HG02973 (cell line): ENCODE measurements around the gene GXYLT2.

Experiments used
- ATAC-seq: cut with Tn5 transposase; IDR thresholded peaks from one replicate; pipeline ENCODE4 v1.9.1; 2021; ENCODE audit warnings: moderate library complexity; ENCODE audit not compliant: unreplicated experiment

The GXYLT2 gene

GRCh38 chr3:72930754-72931153 lies 42.9 kb downstream of the GXYLT2 start:
- ATAC-seq: no peak

DNA sequence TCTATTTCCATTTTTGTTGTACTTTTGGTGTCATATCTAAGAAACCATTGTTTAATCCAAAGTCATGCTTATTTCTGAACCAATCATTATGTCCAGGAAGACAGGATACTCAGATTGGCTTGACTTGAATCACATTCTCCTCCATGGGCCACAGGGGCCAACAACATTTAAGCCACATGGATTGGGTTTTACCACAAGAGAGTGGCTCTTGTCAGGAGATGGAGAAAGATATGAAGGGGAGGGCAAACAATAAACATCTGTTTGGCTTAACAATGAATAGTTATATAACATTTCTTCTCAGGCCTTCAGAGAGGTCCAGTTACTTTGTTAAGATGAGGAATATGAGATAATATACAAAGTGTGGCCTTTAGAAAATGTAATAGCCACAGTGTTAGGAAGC lies 44.6 kb downstream of the GXYLT2 start:
- no peak for ATAC-seq

DNA sequence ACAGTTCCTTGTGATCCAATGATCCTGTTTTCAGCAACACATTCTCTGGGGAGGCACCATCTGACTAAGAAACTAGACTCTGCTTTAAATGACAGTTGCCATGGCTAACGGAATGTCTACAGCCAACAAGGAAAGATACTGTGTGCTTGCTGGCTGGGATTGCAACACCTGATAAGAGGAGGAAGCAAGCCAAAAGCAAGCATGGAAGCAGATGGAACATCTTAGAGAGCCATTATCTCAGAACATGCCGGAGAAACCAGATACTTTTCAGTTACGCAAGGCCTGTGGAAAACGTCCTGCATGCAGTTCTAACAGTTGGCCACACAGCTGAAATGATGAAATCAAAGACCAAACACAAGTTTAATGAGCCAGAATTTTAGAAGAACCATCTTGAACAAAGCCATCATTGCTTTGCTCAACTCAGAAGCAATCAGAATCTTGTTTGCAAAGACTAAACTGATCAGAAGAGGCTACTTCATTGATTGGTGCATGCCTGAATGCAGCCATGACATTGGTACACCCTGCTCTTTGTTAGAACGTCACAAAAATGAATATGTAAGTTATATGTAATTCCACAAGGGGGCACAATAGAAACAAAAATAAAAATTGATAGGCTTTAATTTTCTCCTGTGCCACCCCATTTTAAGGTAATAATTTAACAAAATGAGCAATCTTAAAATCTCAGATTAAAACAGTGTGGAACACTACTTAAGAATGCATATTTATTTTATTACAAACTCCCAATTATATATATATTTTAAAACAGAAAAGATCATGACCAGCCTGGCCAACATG lies 50.8 kb downstream of the GXYLT2 start:
- ATAC-seq: peak; percentile 82

DNA sequence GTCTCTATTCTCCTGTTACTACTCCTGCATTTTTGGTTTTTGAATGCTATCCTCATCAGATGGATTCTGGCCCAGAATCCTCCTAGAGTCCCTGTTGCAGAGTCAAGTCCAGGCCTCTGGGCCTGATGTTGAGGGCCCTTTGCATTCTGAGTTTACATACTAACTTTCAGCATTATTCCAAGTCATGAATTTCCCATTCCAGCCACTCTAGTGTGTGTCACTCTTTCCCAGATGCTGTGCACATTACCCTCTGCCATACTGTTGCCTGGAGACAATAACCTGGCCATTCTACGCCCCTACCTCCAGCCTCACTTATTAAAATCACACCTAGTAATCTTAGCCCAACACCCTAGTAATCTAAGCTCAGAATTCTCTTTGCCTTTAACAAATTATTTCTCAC lies 53.4 kb downstream of the GXYLT2 start:
- no peak for ATAC-seq

DNA sequence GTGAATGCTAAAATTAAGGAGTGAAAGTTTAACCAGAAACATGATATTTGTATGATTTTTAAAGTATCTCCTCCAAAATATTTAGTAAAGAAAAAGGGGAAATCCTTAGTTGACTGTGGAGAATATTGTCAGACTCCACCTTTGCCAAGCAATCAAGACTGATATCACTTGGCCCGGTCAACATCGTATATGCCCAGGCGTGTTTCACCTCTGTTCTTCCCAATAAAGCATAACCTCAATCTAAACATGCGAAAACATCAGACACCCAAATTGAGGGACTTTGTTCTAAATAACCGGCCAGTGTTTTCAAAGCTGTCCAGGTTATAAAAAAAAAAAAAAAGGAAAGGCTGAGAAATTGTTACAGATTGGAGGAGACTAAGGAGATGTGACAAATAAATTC lies 54.6 kb downstream of the GXYLT2 start:
- ATAC-seq: no peak

DNA sequence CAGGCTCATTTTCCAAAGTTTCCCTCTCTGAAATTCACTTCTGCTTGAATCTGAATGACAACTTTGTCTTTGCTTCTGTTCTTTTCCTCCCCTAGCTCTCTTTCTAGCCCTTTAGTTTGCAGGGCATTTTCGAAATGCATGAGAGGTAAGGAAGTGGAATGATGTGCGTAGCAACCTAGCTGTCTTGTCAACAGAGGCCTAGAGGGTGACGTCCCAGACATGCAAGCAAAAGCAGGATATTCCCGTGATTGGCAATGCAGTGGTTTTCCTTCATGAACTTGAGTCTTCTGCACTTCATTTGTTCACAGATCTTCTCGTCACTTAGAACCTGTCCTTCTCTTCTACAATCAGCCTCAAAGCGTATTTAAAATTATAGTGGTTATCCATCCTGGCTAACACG lies 56.9 kb downstream of the GXYLT2 start:
- ATAC-seq: no peak

GRCh38 chr3:72947715-72948490 lies 60.1 kb downstream of the GXYLT2 start:
- no peak for ATAC-seq

GRCh38 chr3:72949016-72949415 lies 61.2 kb downstream of the GXYLT2 start:
- ATAC-seq: no peak

GRCh38 chr3:72950372-72950771 lies 62.5 kb downstream of the GXYLT2 start:
- no peak for ATAC-seq

GRCh38 chr3:72950801-72951200 lies 63.0 kb downstream of the GXYLT2 start:
- no peak for ATAC-seq

DNA sequence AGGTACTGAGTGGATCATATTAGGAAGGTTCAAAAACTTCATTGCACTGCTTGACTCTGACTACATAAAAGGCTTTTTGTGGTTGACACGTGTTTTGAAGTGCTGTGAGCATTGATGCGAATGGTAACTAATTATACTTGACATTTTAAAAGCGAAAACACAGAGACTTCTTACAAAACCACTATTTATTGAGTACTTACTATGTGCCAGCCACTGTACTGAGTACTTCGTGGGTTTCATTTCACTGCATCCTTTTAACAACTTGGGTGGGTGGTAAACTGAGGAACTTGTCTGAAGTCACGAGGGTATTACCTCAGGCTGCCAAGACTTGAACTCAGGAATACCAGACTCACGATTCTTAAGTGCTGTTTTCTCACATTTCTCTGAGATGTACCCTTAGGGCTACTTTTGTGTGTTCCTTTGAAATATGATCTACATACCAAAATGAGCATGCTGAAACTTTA lies 63.4 kb downstream of the GXYLT2 start:
- no peak for ATAC-seq

DNA sequence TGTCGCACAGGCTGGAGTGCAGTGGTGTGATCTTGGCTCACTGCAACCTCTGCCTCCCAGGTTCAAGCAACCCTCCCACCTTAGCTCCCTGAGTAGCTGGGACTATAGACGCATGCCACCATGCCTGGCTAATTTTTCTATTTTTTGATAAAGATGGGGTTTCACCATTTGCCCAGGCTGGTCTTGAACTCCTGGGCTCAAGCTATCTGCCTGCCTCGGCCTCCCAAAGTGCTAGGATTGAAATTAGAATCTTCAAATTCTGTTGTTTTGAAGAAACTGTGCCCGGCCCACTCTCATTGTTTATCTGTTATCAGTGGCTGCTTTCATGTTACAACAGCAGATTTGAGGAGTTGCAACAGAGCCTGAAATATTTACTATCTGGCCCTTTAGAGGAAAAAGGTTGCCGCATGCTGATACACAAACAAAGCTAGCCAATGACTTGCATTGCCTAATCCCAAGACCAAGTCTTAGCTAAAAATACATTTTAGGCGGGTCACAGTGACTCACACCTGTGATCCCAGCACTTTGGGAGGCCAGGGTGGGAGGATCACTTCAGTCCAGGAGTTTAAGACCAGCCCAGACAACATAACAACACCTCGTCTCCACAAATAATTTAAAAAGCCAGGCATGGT lies 65.6 kb downstream of the GXYLT2 start:
- ATAC-seq: no peak

DNA sequence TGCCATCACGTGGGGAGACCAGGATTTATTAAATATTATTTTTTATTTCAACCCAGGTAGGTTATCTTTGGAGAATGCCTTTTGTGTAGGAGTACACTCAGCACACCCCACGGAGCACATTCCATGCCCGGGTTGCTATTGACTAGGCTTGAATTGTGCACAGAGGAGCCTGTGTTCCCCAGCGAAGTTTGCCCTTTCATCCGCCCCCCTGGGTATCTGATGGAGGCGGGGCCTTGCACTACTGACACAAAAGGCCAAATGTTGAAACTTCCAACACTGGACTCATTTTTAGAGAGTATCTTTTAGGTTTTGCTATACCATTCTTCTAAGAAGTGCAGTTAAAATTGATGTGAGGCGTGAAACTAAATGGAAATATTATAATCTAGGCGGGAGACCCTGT lies 69.5 kb downstream of the GXYLT2 start:
- ATAC-seq: no peak

DNA sequence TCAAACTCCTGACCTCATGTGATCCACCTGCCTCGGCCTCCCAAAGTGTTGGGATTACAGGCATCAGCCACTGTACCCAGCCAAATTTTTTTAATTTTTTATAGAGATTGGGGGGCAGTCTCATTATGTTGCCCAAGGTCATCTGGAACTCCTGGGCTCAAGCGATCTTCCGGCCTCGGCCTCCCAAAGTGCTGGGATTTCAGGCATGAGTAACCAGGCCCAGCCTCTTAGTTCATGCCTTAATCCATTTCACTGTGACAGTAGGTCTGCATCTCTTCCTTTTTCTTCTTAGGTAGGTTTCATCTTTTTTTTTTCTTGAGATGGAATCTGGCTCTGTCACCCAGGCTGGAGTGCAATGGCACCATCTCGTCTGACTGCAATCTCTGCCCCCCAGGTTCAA lies 71.5 kb downstream of the GXYLT2 start:
- ATAC-seq: no peak

DNA sequence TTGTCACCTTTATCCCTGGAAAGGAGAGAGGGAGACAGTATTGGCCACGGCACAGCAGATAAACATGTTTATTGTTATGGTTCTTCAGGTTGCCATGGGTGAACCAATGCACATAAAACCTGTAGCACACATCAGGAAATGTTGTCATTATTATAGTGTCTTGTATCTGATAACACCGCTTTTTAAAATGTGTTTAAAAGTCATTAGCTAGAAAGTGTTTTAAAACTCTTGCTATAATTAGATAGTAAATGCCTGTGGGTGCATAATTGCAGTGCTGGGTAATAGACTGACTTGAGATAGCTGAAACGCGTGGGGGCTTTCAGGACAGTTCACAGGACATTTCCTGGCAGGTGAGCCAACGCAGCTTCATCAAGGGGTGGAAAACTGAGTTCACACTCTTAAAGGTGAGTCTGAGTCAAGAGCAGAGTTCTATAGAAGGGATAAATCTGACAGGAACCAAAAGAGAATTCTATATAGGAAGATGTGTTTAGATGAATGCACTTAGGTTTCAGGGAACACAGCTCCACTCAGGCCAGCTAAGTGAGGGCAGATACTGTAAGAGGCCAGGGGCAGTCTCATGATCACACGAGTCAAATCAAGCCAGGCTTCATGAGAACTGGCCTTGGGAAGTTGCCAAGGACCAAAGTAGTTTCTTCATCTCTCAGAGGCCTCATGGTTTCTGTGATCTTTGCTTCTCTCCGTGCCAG lies 73.1 kb downstream of the GXYLT2 start:
- no peak for ATAC-seq

DNA sequence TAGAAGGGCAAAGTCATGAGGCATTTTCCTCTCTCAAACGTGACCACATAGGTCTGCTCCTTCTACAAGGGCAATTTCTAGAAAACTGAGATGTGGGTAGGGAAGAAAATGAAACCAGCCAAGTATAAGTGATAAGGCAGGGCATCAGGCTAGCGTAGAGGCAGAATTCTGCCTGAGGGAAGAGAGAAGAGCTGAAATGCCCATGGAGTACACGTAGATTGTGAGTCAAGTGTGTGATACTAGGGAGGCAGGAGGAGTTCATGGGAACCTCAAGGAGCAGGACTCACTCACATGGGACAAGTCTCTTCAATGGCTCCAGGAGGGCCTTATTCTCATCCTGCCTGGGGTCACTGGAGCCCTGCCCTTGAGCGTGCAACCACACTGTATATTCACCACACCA lies 73.9 kb downstream of the GXYLT2 start:
- ATAC-seq: no peak

DNA sequence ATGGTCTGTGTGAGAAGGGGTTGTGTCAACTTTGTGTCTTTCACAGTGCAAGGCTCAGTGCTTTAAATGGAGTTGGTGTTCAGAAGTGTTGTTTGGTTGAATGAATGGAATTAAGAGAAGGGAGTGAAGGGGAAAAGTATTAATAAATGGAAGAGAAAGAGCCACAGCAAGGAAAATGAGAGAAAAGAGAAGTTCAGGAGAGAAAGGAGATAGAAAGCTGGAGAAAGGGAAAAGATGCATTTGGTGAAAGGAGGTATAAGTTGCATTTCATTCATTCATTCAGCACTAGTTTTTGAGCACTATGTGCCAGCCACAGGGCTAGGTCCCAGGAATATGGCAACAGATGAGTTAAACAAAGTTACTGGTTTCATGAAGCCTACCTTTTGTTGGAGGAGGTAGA lies 74.5 kb downstream of the GXYLT2 start:
- no peak for ATAC-seq

- no peak for ATAC-seq
These were observed 76.8 kb downstream of the GXYLT2 start for GRCh38 chr3:72964633-72965032.

- ATAC-seq: no peak
These were observed 80.4 kb downstream of the GXYLT2 start for GRCh38 chr3:72968266-72968664.

GRCh38 chr3:72969766-72970165 lies 81.9 kb downstream of the GXYLT2 start:
- no peak for ATAC-seq

- ATAC-seq: no peak
These were observed 83.1 kb downstream of the GXYLT2 start for GRCh38 chr3:72970942-72971341.
